PC-3 (cell line): ENCODE results near the gene SLC8A2.

Experiments
- EZH2 ChIP-seq: fragments of 300-600 bp; sonication (generic); IDR thresholded peaks from one replicate; pipeline ENCODE4 v1.6.1; 2017; ENCODE audit warnings: antibody characterized with exemption, mild to moderate bottlenecking, low read length; ENCODE audit not compliant: unreplicated experiment
- EZH2phosphoT487 ChIP-seq: fragments of 300-600 bp; sonication (generic); IDR thresholded peaks from 2 replicates; pipeline ENCODE4 v1.6.1; 2018; ENCODE audit warnings: mild to moderate bottlenecking, antibody characterized with exemption, low read length, borderline replicate concordance
- TF ChIP-seq, protein P1 (sequence below): fragments of 300-600 bp; sonication (generic); conservative IDR thresholded peaks from 2 replicates; pipeline ENCODE4 v1.5.1; 2017; ENCODE audit warnings: antibody characterized with exemption, low read depth, mild to moderate bottlenecking, low read length

DNA sequence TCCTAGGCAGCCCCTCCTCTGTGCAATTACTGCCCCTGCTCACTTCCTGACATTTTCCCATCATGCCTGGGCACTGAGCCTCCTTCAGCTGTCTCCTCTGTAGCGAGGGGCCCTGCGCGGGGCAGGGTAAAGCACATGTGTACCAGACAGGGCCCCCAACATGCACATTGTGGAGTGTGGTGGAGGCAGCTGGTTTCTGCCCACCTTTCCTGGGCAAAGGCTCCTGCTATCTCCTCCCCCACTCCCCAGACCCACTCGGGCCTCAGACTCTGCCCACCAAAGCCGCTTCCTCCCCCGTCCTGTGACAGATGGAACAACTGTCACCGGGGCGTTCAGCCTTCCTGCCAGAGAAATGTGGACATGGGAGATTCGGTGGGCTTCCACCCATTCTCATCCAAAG lies 15.2 kb upstream of the SLC8A2 start:
- TF ChIP-seq, protein P1, sequence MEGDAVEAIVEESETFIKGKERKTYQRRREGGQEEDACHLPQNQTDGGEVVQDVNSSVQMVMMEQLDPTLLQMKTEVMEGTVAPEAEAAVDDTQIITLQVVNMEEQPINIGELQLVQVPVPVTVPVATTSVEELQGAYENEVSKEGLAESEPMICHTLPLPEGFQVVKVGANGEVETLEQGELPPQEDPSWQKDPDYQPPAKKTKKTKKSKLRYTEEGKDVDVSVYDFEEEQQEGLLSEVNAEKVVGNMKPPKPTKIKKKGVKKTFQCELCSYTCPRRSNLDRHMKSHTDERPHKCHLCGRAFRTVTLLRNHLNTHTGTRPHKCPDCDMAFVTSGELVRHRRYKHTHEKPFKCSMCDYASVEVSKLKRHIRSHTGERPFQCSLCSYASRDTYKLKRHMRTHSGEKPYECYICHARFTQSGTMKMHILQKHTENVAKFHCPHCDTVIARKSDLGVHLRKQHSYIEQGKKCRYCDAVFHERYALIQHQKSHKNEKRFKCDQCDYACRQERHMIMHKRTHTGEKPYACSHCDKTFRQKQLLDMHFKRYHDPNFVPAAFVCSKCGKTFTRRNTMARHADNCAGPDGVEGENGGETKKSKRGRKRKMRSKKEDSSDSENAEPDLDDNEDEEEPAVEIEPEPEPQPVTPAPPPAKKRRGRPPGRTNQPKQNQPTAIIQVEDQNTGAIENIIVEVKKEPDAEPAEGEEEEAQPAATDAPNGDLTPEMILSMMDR: no peak
- TF ChIP-seq EZH2 (no peak), EZH2phosphoT487 (no peak)
